Right lobe of liver (tissue), 6 donors: ENCODE results near the gene AGR3. TPM values are rescaled to one million over a fixed set of nuclear protein-coding genes. Genes with fewer than 3 reads are reported as not detected.
A peak's percentile ranks its signal among the peaks of the same experiment; 100 is the strongest.

Experiments
- ATAC-seq, 4 donors: fragments of 200-7000 bp; cut with Tn5 transposase; one replicate each; pipeline ENCODE4 v1.9.1; 2020; ENCODE audit warnings: mild to moderate bottlenecking in 4 of 4, moderate library complexity in 4 of 4
- DNase-seq, 3 donors: peaks; one replicate each; pipeline ENCODE4 v3.0.0-alpha.2; 2020
- H3K27ac ChIP-seq, 3 donors: fragments of 200-600 bp; one replicate each; pipeline ENCODE4 v1.8.0; 2022
- H3K27me3 ChIP-seq, 2 donors: fragments of 200-600 bp; one replicate each; pipeline ENCODE4 v1.8.0; 2022
- H3K36me3 ChIP-seq, 4 donors: fragments of 200-600 bp; sonication (generic) in 1 of 4; one replicate each; pipeline versions ENCODE4 v1.5.1 to v1.8.0; 2017 to 2022; ENCODE audit warnings: control low read depth in 1 of 4
- H3K4me1 ChIP-seq, 4 donors: fragments of 200-600 bp; sonication (generic) in 1 of 4; one replicate each; pipeline versions ENCODE4 v1.5.1 to v1.8.0; 2017 to 2022; ENCODE audit warnings: control low read depth in 1 of 4
- H3K4me3 ChIP-seq, 3 donors: fragments of 200-600 bp; one replicate each; pipeline ENCODE4 v1.8.0; 2022
- H3K9me3 ChIP-seq, 4 donors: fragments of 200-600 bp; sonication (generic) in 1 of 4; one replicate each; pipeline versions ENCODE4 v1.5.1 to v1.8.0; 2017 to 2022; ENCODE audit warnings: control low read depth in 1 of 4
- POLR2A ChIP-seq: fragments of 450-650 bp; IDR thresholded peaks from one replicate; pipeline ENCODE4 v1.6.1; 2017; ENCODE audit warnings: antibody characterized with exemption, mild to moderate bottlenecking
- WGBS: methylation state at CpG from one replicate; pipeline ENCODE4 v1.1.6; 2018; ENCODE audit warnings: low coverage, low lambda C conversion rate; ENCODE audit not compliant: insufficient coverage; ENCODE audit errors: missing lambda C conversion rate; 5-methylcytosine and 5-hydroxymethylcytosine counted together
- intact Hi-C, 2 donors: fragments of 100-400 bp; cut with DNase I; formaldehyde crosslinking; loops; one replicate each; pipeline versions ENCODE4 v1.11.2 to v1.14.1; 2022
- total RNA-seq, 6 experiments: library from RNA; depleted of rRNA in 2 of 6; stranded (reverse); fragments of >200 nt in 2 of 6; fragmentation: NEBNext Ultra II Directional in 3 of 6; extraction: Animal tissue kit (Norgen Biotek cat#: 25700) in 3 of 6; gene quantifications; one replicate each; pipeline versions ENCODE4 v1.1.0 to v1.2.4, GENCODE V29; 2016 to 2023
- TF ChIP-seq, protein P1 (sequence below), 4 donors: fragments of 200-600 bp in 3 of 4; fragments of 450-650 bp in 1 of 4; IDR thresholded peaks; one replicate each; pipeline versions ENCODE4 v1.5.1 to v1.8.0; 2016 to 2022; ENCODE audit warnings: antibody characterized with exemption in 4 of 4, mild to moderate bottlenecking in 2 of 4
- donor health status: DM: no; HTN: yes; CAD: no.
- donor health status: DM: no; HTN: no; CAD: no.
- donor health status: DM: no; HTN: no; CAD: no.
- donor health status: DM: no; HTN: yes; CAD: no.
- donor health status: DM: no; HTN: yes; CAD: no.

The AGR3 gene
- total RNA-seq, 6 experiments from 2014 or later: not detected

DNA sequence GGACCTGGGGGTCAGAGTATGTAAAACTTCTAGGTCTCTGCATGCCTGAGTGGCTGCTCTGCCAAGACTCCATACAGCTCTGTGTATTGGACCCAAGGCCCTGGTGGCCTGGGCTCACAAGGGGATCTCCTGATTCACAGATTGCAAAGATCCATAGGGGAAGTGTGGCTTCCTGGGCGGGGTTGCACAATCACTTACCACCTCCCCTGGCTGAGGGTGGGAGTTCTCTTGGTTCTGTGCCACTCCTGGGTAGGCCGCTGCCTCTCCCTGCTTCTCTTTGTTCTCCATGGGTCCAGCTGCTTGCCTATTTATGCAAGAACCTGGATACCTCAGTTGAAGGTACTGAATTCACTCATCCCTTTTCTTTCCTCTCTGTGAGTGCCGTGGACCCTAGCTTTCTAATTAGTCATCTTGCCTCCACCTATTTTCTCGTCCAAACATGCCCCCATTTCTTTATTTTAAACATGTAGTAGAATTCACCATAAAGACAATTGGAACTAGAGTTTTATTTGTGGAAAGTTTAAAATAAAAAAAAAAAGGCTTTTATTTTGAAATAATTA lies 18.5 kb upstream of the AGR3 start:
- no peaks in the 10 kb centered on the region for H3K4me1 ChIP-seq
- no peaks in the 10 kb centered on the region for H3K9me3 ChIP-seq
- H3K36me3 ChIP-seq: no peaks in the 10 kb centered on the region
- no peak overlapping the region for H3K4me3 ChIP-seq
- ATAC-seq: no peak
- no peak for DNase-seq
- H3K27me3 ChIP-seq: no peaks in the 10 kb centered on the region
- no peak for TF ChIP-seq POLR2A
- TF ChIP-seq, protein P1, sequence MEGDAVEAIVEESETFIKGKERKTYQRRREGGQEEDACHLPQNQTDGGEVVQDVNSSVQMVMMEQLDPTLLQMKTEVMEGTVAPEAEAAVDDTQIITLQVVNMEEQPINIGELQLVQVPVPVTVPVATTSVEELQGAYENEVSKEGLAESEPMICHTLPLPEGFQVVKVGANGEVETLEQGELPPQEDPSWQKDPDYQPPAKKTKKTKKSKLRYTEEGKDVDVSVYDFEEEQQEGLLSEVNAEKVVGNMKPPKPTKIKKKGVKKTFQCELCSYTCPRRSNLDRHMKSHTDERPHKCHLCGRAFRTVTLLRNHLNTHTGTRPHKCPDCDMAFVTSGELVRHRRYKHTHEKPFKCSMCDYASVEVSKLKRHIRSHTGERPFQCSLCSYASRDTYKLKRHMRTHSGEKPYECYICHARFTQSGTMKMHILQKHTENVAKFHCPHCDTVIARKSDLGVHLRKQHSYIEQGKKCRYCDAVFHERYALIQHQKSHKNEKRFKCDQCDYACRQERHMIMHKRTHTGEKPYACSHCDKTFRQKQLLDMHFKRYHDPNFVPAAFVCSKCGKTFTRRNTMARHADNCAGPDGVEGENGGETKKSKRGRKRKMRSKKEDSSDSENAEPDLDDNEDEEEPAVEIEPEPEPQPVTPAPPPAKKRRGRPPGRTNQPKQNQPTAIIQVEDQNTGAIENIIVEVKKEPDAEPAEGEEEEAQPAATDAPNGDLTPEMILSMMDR (IDR thresholded peaks at IDR 0.05): no peak
- intact Hi-C loops: no loop called here
- no peak overlapping the region for H3K27ac ChIP-seq
- 59% methylated on average over 2 of the region's 4 CpGs for WGBS

DNA sequence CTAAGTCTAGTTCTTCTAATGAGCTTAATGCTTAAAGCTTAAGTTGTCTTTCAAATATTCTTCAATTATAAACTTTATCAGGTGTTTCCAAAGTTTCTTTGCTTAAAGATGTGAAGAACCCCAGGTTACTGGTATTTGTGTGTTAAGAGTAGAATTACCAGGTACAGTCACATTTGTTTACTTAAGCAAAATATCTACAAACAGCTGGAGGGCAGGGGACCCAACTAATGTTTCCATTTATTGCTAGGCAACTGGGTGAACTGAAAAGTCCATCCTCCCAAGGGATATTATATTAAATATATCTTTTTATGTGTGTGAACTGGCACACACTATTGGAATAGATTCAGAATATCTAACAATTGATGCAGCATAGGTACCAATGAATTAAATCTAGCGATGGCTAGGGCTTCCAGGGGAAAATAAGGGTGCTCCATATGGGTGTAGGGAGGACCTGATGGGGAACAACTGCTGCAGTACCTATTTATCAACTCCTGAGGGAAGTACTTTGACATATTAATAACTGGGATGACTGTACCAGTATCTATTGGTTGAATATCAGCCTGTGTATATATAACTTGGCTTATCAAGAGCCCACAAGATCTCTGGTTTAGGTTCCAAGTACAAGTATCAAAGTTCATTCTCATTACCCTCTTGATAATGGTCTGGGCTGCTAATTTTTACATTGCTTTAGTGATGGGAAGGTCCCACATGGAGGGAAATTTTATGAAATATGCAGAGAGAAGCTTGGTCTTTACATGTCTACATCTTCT lies 10.3 kb upstream of the AGR3 start:
- WGBS: 100% methylated on average over 1 of the region's 1 CpG
- intact Hi-C loops: no loop called here
- no peak for DNase-seq
- no peak overlapping the region for H3K27ac ChIP-seq
- no peaks in the 10 kb centered on the region for H3K9me3 ChIP-seq
- ATAC-seq: peak; percentile 66 to 84 (median 70)
- H3K4me3 ChIP-seq: no peak overlapping the region
- no peak for TF ChIP-seq POLR2A
- TF ChIP-seq, protein P1 (IDR thresholded peaks at IDR 0.05): no peak
- peaks cover 0 to 8% (median 0%) of the 10 kb centered on the region in 4 donors for H3K4me1 ChIP-seq
- H3K36me3 ChIP-seq: no peaks in the 10 kb centered on the region
- no peaks in the 10 kb centered on the region for H3K27me3 ChIP-seq

DNA sequence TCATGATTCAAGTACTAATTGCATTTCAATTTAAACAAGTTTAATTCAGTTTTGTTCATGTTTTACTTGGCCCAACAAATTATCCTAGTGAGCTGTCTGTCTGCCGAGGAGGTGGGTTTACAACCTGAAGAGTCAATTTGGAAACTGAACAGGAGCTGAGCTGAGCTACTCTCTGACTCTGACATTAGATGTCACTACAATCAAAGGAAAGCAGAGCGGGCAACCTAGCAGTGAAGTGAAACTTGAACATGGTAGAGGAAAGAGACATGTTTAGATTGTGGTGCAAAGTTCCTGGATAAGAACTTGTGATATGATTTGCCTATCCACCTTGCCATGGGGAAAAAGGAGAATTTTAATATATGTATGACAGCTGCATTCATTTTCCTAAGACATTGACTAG lies 9.6 kb upstream of the AGR3 start:
- TF ChIP-seq POLR2A: no peak
- TF ChIP-seq, protein P1 (IDR thresholded peaks at IDR 0.05): peak; percentile 50 to 59 (median 52)
- H3K36me3 ChIP-seq: no peaks in the 10 kb centered on the region
- intact Hi-C loops: no loop called here
- no peak overlapping the region for H3K4me3 ChIP-seq
- H3K27me3 ChIP-seq: no peaks in the 10 kb centered on the region
- ATAC-seq (peak; percentile 85 to 96 (median 94)), DNase-seq (no peak)
- WGBS: 18% methylated on average over 2 of the region's 2 CpGs
- H3K27ac ChIP-seq: no peak overlapping the region
- no peaks in the 10 kb centered on the region for H3K9me3 ChIP-seq
- peaks cover 0 to 8% (median 0%) of the 10 kb centered on the region in 4 donors for H3K4me1 ChIP-seq

GRCh38 chr7:16889851-16890415 lies 8.2 kb upstream of the AGR3 start:
- Histone ChIP-seq H3K27me3 (no peaks in the 10 kb centered on the region), H3K4me1 (peaks cover 0 to 8% (median 0%) of the 10 kb centered on the region in 4 donors), H3K9me3 (no peaks in the 10 kb centered on the region), H3K4me3 (no peak overlapping the region), H3K27ac (no peak overlapping the region), H3K36me3 (no peaks in the 10 kb centered on the region)
- no peak for ATAC-seq
- no peak for DNase-seq
- WGBS: 55% methylated on average over 1 of the region's 1 CpG
- TF ChIP-seq, protein P1 (IDR thresholded peaks at IDR 0.05): no peak
- no peak for TF ChIP-seq POLR2A
- intact Hi-C loops: no loop called here
